CD4-positive, alpha-beta T cell treated with Interleukin-15 for 4 hours (primary cell): ENCODE results near the gene ADCYAP1R1.

Source experiments
- DNase-seq: peaks from one replicate; pipeline ENCODE4 v3.0.0-alpha.2; 2020; ENCODE audit warnings: low spot score

ADCYAP1R1 gene

GRCh38 chr7:31087351-31087750, 35.2 kb downstream of the ADCYAP1R1 start:
- no peak for DNase-seq

GRCh38 chr7:31091924-31092434, 39.9 kb downstream of the ADCYAP1R1 start:
- DNase-seq = no peak

DNA sequence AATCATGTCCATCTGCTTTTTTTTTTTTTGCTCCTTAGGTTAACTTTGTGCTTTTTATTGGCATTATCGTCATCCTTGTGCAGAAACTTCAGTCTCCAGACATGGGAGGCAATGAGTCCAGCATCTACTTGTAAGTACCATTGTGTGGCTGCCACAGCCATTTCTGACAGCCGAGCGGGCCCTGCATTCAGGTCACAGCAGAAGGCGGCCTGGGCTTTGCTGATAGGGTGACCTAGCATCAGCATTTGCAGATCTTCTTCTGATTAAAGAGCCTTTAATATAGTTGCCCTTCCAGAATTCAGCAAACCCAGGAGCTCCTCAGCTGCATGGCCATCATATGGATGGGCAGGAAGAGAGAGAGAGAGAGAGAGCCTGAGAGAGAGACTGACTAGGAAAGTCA, 40.5 kb downstream of the ADCYAP1R1 start:
- no peak for DNase-seq

- DNase-seq = no peak
Observed at GRCh38 chr7:31093282-31093681, 41.2 kb downstream of the ADCYAP1R1 start.

DNA sequence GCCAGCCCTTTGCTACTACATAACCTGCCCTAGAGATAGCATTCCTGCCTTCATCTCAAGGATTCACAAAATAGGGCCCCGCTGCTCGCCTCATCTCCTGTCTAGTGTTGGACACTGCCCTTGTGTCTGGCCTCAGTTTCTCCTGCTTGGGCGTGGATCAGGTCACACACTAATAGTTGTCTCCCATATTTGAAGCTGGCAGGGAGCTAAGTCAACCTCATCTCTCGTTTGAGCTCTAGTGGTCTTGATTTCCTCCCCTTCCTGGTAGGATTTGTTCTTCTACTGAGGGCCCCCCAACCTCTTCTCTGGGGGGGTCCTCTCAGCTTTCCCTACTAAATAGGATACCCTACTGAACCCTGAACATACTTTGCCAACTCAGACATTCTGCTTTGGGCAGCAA, 42.2 kb downstream of the ADCYAP1R1 start:
- DNase-seq = no peak

- no peak for DNase-seq
Observed at GRCh38 chr7:31095286-31096197, 43.4 kb downstream of the ADCYAP1R1 start.

GRCh38 chr7:31096198-31096876, 44.2 kb downstream of the ADCYAP1R1 start:
- no peak for DNase-seq

- no peak for DNase-seq
Observed at GRCh38 chr7:31096877-31097258, 44.8 kb downstream of the ADCYAP1R1 start.

DNA sequence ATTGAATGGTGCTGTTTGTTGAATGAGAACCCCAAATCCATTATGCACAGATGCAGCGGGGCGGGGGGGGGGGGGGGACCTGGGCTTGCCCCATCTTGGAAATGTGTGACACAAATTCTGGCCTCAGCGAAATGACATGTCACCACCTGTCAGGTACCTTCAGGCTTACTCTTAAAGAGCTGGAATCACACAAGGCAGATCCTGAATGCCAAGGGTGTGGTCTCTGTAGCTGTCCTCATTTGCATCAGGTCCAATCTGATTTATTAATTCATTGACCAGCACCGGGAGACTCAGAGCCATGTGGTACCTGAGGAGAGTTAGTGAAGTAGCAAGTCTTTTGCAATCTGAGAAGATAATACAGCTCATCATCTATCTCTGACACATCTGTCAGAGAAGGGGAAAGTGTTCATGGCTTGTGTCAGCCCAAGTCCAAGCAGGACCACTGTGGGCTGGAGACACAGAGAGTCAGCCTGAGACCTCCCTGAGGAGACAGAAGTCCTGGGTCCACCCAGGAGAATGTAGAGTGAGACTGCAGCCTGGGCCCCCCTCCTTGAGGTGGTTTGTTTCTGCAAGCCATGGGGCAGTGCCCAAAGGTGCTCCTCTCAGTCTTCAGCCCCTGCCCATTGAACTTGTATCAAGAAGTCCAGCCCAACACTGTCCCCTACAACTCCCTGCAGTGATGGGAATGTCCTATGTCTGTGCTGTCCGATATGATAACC, 46.7 kb downstream of the ADCYAP1R1 start:
- DNase-seq = no peak

DNA sequence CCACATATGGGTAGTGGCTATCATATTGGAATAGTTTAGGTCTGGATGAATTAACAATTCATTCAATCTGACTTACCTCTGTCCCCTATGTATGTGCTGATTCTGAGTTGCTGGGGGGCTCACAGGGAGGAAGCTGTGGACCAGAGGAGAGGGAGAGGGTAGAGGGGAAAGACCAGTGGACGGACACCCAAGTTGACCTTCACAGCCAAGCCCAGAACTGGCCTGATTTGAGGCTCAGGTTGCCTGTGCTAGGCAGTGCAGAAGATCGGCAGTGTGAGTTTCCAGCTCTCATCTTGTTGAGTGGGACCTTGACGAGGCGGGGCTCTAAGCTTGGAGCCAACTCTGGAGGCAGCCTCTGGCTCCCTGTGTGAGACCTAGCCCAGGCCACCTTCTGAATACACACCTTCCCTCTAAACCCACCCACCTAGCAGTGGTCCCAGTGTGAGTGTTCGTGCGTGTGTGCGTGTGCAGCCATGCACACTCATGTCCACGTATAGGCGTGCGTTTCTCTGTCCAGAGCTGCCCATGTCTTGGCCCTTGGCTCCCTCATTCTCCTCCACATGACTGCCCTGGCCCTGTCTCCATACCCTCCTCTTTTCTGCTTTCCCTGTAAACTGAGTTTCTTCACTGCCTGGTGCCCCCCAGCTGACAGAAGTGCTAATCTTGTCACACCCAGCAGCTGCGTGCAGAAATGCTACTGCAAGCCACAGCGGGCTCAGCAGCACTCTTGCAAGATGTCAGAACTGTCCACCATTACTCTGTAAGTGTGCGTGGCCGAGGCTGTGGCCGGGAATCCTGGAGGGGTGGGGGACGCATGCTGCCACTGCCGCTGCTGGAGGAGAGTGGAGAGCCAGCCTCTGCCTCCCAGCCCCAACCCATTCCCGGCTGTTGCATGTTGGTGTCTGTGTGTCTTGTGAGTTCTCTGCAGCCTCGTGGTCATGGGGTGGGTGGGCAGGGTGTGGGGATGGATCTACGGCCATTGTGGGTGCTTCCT, 47.6 kb downstream of the ADCYAP1R1 start:
- no peak for DNase-seq

GRCh38 chr7:31100445-31100844, 48.3 kb downstream of the ADCYAP1R1 start:
- no peak for DNase-seq

DNA sequence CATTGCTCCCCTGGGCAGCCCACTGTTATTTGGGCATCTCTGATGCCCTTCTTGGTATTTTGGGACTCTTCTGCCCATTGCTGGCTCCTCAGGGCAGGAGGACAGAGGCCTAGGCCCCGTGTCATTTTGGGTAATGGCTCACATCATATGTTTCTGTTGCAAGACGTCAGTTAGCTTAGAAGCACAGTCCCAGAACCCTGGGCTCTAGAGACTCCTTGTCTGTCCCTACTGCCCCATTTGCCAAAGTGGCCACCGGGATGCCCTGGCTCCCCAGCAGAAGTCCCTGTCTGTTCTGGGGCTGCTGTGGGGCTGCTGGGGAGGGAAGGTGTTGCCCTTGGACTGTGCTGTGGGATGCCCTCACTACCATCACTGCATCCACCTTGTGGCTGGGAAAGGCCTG, 48.8 kb downstream of the ADCYAP1R1 start:
- DNase-seq = no peak

DNA sequence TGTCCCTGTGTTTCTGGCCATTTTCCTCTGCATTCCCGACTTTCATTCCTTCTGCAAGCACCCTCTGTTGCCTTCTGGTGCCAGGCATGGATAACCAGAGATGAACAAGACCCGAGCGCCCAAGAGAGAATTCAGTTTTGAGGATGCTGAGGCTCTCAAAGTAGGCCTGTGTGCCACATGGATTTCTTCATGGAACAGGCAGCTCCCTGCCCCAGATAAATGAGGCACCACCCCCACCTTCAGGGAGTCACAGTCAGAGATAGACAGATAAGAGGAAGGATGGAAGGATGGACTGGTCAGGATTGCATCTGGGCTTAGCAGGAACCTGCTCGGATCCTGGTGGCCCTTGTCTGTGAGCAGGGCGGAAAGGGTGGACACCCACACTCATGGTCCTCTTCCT, 49.4 kb downstream of the ADCYAP1R1 start:
- DNase-seq = no peak

DNA sequence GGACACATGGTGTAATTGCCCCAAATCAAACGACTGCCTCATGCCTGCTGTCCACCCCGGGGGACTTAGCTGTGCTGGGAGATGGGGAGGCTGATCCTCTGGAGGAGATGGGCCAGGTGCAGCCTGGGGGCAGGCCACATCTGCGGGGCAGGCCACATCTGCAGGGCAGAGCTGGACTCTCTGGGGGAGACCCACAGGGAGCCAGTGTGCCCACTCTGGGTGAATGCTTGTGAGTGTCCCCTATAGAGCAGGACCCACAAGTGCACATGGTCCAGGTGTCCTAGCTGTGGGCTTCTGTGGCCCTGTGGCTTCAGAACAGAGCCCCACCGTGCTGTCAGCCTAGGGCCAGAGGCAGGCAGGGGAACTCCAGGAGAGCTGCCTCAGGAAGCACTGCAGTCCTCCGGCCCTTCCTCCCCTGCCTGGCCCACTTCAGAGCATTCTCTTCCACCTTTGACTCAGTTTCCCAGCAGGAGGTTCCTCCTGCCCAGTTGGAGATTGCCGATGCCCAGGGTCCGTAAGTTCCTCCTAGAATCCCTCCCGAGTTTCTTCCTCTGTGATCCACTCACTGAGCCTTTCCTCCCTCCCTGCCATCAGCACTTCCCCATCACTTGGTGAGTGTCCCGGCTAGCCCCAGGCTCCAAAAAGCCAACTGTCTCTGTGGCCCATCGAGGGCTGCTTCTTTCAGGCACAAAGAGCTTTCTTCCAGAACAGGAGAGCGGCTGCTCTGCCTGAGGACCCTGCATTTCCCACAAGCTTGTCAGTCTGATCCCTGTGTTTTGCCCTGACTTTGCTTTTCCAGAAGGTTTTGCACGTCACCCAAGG, 50.3 kb downstream of the ADCYAP1R1 start:
- DNase-seq = no peak

- DNase-seq = no peak
Observed at GRCh38 chr7:31102973-31103850, 51.1 kb downstream of the ADCYAP1R1 start.

DNA sequence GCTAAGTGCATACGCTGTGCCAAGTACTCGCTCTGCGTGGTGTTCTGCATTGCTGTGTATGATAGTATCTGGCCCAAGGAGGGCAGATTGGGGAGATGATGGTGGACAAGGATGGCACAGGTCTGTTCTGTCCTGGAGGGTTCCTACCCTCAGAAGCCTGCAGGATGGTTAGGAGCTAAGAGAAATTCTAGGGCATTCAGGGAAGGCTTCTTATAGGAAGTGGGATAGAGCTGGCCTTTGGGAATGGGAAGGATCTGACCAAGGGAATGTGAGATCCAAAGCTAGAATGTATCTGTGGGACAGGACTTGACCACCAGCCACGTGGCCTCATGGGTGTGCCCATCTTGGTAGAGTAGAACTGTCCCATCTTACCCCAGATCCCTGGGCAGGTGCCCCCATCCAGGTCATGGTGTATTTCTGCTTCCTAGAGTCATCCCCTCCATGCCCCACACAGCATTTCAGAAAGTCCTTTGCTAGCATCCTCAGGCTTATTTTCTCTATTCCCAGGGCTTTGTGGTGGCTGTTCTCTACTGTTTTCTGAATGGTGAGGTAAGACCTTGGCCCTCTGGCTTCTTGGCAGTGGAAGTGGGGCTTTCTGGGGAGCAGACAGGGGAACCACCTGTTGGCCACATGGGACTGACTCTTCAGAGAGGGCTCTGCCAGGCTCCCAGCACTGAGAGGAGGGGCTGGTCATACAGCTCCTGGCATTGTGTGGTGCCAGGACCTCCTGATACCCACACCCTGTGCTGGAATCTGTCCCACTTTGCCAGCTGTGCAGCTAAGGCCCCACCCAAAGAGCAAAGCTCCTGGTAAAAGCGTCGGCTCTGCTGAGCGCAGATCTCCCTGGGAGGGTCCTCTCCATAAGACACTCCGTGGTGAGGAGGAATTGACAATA, 52.5 kb downstream of the ADCYAP1R1 start:
- DNase-seq = no peak

DNA sequence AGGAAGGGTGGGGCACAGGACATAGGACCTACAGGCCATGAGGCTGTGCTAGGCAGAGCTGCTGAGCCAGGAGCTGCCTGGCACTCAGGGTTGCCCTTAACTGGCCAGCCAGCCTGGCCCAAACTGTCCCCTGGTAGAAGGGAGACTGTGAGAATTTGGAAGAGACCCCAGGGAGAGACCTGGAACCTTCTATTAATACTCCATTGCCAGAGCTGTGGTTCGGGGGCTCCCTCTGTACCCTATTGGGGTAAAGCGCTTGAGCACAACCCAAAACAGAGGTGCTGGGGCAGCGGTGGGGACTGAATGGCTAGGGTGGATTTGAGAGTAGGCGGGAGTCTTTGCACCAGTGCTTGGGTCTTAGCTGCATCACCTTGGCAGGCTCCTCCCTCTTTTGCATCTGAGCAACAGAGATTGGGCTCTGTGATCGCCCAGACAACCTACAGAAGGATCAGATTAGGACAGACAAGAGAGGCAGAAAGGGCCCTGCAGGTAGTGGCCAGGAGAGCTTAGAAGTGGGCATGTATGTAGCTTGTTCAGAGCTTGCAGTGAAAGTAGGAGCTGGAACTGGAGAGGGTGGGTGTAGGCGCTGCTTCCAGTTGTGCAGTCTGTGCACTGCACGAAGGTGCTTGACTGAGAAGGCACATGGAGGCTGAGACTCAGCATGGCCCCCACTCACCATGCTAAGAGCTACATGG, 53.3 kb downstream of the ADCYAP1R1 start:
- no peak for DNase-seq
